Kidney (tissue), 14 donors: ENCODE data around the gene ARF1. TPM values are rescaled to one million over a fixed set of nuclear protein-coding genes. Genes with fewer than 3 reads are reported as not detected.
A peak's percentile ranks its signal among the peaks of the same experiment; 100 is the strongest.

Source experiments
- DNase-seq, 5 donors: peaks; one replicate each; pipeline ENCODE4 v3.0.0-alpha.2; 2013 to 2020
- FAIRE-seq: peaks from 2 replicates; lab custom pipeline; 2012; peaks lifted over from hg19 to GRCh38; lab: Jason Lieb, UNC
- H3K27ac ChIP-seq, 2 donors: one replicate each; pipeline ENCODE4 v1.7.0; 2013; ENCODE audit warnings: low read depth in 2 of 2, low read length in 2 of 2, inconsistent platforms in 1 of 2
- H3K27me3 ChIP-seq: one replicate; pipeline ENCODE4 v1.7.1; 2013; ENCODE audit warnings: low read length, inconsistent platforms; ENCODE audit not compliant: control insufficient read depth, insufficient read depth
- H3K36me3 ChIP-seq, 3 donors: one replicate each; pipeline versions ENCODE4 v1.7.0 to v1.7.1; 2013; ENCODE audit warnings: low read length in 3 of 3, control low read depth in 1 of 3, inconsistent platforms in 1 of 3; ENCODE audit not compliant: insufficient read depth in 3 of 3, control insufficient read depth in 2 of 3
- H3K4me1 ChIP-seq, 3 donors: one replicate each; pipeline versions ENCODE4 v1.7.0 to v1.7.1; 2013; ENCODE audit warnings: low read length in 3 of 3, inconsistent platforms in 1 of 3, low read depth in 1 of 3; ENCODE audit not compliant: control insufficient read depth in 2 of 3, insufficient read depth in 2 of 3
- H3K4me3 ChIP-seq, 3 donors: one replicate each; pipeline versions ENCODE4 v1.7.0 to v1.8.1; 2013; ENCODE audit warnings: low read length in 3 of 3, control low read depth in 1 of 3, inconsistent platforms in 1 of 3
- H3K9ac ChIP-seq, 3 donors: one replicate each; pipeline versions ENCODE4 v1.7.0 to v1.7.1; 2013; ENCODE audit warnings: low read length in 3 of 3, control low read depth in 1 of 3, inconsistent platforms in 1 of 3
- H3K9me3 ChIP-seq, 3 donors: one replicate each; pipeline versions ENCODE4 v1.7.0 to v1.7.1; 2013; ENCODE audit warnings: low read length in 3 of 3, control low read depth in 1 of 3, inconsistent platforms in 1 of 3; ENCODE audit not compliant: control insufficient read depth in 2 of 3, insufficient read depth in 1 of 3
- intact Hi-C: fragments of 100-400 bp; cut with DNase I; formaldehyde crosslinking; loops from one replicate; pipeline ENCODE4 v1.11.1; 2022
- polyA plus RNA-seq: library from polyadenylated mRNA; stranded (reverse); fragments of 350-450 nt; fragmentation: Illumina TruSeq; extraction: RNeasy Lipid Tissue Mini Kit (QIAGEN cat#74804); gene quantifications from one replicate; pipeline ENCODE4 v1.2.3, GENCODE V29; 2014; ENCODE audit warnings: low read depth, low replicate concordance; ENCODE audit not compliant: insufficient read depth
- total RNA-seq: library from RNA; stranded (reverse); fragmentation: NEBNext Ultra II Directional; extraction: Animal tissue kit (Norgen Biotek cat#: 25700); gene quantifications from one replicate; pipeline ENCODE4 v1.2.1, GENCODE V29; 2021
- TF ChIP-seq, protein P1 (sequence below): IDR thresholded peaks from 3 replicates; pipeline ENCODE4 v1.5.1; 2012; ENCODE audit warnings: mild to moderate bottlenecking, moderate library complexity, borderline replicate concordance; ENCODE audit not compliant: insufficient read depth; ENCODE audit errors: extremely low read depth
- donor health status: control.
- donor health status: control.
- donor health status: control.
- donor health status: control.
- donor health status: control.
- donor health status: DM: yes; HTN: yes; CAD: no.
- donor health status: Normal renal cell carcinoma (clear cell type).

Gene ARF1
- total and polyA plus RNA-seq, 2 donors from 2014 or later = 383 to 398 TPM

DNA sequence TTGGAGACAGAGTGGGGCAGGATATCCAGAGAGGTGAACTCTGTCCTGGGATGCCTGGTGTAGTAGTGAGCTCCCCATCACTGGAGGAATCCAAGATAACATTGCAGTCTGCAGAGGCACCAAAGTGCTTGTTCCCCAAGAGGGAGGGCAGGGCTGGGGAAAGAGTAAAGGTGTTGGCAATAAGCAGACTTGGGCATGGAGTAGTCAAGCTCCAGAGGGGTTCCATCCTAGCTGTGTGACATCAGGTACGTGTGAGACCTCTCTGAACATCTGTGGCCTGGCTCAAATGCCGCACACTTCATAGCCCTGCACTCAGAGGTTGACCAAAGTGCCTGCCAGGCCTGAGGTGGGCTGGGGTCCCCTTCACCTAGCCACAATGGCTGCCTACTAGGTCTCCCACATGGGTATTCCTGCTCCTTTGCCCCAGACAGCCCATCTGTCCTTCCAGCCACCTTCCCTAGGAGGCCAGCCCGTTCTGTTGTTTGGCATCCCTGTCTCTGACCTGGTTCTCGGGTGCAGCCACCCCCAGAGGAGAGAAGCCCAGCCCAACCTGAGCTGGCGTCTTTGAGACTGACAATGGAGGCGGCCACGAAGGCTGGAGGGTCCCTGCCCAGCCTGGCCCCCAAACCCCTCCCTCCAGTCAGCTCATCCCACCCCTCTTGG, 2.8 kb upstream of the ARF1 start:
- Histone ChIP-seq H3K27ac (no peak overlapping the region), H3K9ac (no peak overlapping the region), H3K4me1 (peaks cover 0 to 18% (median 3%) of the 10 kb centered on the region in 3 donors), H3K4me3 (no peak overlapping the region), H3K9me3 (no peaks in the 10 kb centered on the region), H3K36me3 (no peaks in the 10 kb centered on the region), H3K27me3 (no peaks in the 10 kb centered on the region)
- FAIRE-seq = no peak
- intact Hi-C loops = no loop called here
- TF ChIP-seq, protein P1, sequence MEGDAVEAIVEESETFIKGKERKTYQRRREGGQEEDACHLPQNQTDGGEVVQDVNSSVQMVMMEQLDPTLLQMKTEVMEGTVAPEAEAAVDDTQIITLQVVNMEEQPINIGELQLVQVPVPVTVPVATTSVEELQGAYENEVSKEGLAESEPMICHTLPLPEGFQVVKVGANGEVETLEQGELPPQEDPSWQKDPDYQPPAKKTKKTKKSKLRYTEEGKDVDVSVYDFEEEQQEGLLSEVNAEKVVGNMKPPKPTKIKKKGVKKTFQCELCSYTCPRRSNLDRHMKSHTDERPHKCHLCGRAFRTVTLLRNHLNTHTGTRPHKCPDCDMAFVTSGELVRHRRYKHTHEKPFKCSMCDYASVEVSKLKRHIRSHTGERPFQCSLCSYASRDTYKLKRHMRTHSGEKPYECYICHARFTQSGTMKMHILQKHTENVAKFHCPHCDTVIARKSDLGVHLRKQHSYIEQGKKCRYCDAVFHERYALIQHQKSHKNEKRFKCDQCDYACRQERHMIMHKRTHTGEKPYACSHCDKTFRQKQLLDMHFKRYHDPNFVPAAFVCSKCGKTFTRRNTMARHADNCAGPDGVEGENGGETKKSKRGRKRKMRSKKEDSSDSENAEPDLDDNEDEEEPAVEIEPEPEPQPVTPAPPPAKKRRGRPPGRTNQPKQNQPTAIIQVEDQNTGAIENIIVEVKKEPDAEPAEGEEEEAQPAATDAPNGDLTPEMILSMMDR = no peak
- peak in 1 of 5 donors; percentile 32 for DNase-seq

DNA sequence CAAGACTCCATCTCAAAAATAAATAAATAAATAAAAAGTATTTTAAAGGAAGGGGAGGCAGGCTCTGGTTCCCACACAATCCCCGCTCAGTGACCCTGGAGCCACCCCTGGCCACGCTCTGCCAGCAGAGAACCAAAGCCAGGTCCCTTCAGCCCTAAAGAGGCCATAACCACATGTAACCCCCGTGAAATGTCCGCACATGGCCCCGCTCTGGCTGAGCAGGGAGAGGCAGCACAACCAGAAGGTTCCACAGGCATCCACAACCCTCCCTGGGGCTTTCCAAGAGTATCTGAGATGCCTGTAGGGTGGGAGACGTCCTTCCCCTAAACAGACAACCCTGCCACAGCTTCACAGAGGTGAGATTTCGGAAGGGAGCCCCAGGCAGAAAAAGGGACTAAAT, 1.4 kb upstream of the ARF1 start:
- H3K27me3 ChIP-seq = no peaks in the 10 kb centered on the region
- no peaks in the 10 kb centered on the region for H3K36me3 ChIP-seq
- DNase-seq (peak in 2 of 5 donors; percentile 60 to 63), FAIRE-seq (no peak)
- no peak overlapping the region for H3K27ac ChIP-seq
- peaks cover 4 to 32% (median 15%) of the 10 kb centered on the region in 3 donors for H3K4me1 ChIP-seq
- TF ChIP-seq, protein P1 = no peak
- no peaks in the 10 kb centered on the region for H3K9me3 ChIP-seq
- peak overlapping the region in 2 of 3 donors; percentile 84 to 97 for H3K4me3 ChIP-seq
- intact Hi-C loops = no loop called here
- peak overlapping the region in 2 of 3 donors; percentile 54 to 82 for H3K9ac ChIP-seq

DNA sequence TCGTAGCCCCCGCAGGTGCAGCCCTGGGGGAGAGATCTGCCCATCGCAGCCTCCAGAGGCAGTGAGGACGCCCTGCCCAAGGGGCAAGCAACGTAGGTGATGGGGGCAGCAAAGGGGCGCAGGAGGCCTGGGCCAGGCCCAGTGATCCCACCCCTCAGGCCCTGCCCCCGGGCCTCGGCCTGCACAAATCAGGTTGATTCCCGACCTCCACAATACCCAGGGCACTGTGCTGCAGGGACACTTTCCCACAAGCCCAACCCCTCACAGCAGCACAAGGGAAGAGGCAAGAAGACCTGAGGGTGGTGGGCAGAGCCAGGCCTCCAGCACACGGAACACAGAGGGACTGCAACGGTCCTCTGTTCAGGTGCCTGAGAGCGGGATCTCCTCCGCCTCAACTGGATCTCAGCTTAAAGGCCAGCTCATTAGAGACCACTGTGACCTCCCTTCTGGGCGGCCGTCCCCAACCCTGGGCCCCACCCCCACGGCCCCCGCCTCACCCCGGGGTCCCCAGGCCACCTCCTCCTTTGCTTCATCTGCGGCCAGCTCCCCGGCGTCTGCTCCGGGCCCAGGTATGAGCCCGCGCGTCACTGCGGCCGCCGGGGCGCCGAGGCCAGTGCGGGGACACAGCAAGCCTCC, 812 bp upstream of the ARF1 start:
- Histone ChIP-seq H3K9ac (peak overlapping the region; percentile 43 to 82 (median 76)), H3K36me3 (no peaks in the 10 kb centered on the region), H3K27ac (no peak overlapping the region), H3K4me1 (peaks cover 4 to 35% (median 19%) of the 10 kb centered on the region in 3 donors), H3K4me3 (peak overlapping the region; percentile 53 to 97 (median 84)), H3K27me3 (no peaks in the 10 kb centered on the region), H3K9me3 (no peaks in the 10 kb centered on the region)
- TF ChIP-seq, protein P1 = no peak
- FAIRE-seq = no peak
- intact Hi-C loops = no loop called here
- peak in 3 of 5 donors; percentile 20 to 74 (median 49) for DNase-seq
